HFFc6 (cell line): ENCODE measurements around the gene TBL1XR1. TPM values are rescaled to one million over a fixed set of nuclear protein-coding genes. Genes with fewer than 3 reads are reported as not detected.
"Not testable (repeated sequence)": the region's sequence is repeated elsewhere in the genome, so short reads cannot be mapped to it uniquely, and the experiment has no call there.

ENCODE experiments used
- DNase-seq: peaks from one replicate; pipeline ENCODE4 v3.0.0-alpha.2; 2018
- H3K27ac Mint-ChIP-seq: 2 replicates; pipeline ENCODE4 v1.8.0; 2020; ENCODE audit warnings: mild to moderate bottlenecking, mixed read lengths
- H3K27me3 Mint-ChIP-seq: 2 replicates; pipeline ENCODE4 v1.8.0; 2021; ENCODE audit warnings: mild to moderate bottlenecking, moderate library complexity, mixed read lengths; ENCODE audit not compliant: insufficient read depth
- H3K36me3 Mint-ChIP-seq: 2 replicates; pipeline ENCODE4 v1.8.0; 2021; ENCODE audit warnings: low read depth, mixed read lengths
- H3K4me1 Mint-ChIP-seq: 2 replicates; pipeline ENCODE4 v1.8.0; 2020; ENCODE audit warnings: low read depth, mixed read lengths
- H3K4me3 Mint-ChIP-seq: 2 replicates; pipeline ENCODE4 v1.8.0; 2020; ENCODE audit warnings: mild to moderate bottlenecking, moderate library complexity, mixed read lengths
- H3K9me3 Mint-ChIP-seq: 2 replicates; pipeline ENCODE4 v1.8.0; 2020; ENCODE audit warnings: mild to moderate bottlenecking, mixed read lengths
- CTCF ChIP-seq: fragments of 200-600 bp; sonication (generic); IDR thresholded peaks from 2 replicates; pipeline ENCODE4 v1.5.0; 2021; ENCODE audit warnings: antibody characterized with exemption, mild to moderate bottlenecking
- total RNA-seq, 6 experiments: library from RNA; stranded (reverse); fragmentation: NEBNext Ultra II Directional; extraction: Animal tissue kit (Norgen Biotek cat#: 25700); gene quantifications; 2 replicates in 1 of 6; 3 replicates in 5 of 6; pipeline ENCODE4 v1.2.3, GENCODE V29; 2021

TBL1XR1 gene
- total RNA-seq, 6 experiments from 2014 or later = 89.5 to 131 (median 114) TPM

DNA sequence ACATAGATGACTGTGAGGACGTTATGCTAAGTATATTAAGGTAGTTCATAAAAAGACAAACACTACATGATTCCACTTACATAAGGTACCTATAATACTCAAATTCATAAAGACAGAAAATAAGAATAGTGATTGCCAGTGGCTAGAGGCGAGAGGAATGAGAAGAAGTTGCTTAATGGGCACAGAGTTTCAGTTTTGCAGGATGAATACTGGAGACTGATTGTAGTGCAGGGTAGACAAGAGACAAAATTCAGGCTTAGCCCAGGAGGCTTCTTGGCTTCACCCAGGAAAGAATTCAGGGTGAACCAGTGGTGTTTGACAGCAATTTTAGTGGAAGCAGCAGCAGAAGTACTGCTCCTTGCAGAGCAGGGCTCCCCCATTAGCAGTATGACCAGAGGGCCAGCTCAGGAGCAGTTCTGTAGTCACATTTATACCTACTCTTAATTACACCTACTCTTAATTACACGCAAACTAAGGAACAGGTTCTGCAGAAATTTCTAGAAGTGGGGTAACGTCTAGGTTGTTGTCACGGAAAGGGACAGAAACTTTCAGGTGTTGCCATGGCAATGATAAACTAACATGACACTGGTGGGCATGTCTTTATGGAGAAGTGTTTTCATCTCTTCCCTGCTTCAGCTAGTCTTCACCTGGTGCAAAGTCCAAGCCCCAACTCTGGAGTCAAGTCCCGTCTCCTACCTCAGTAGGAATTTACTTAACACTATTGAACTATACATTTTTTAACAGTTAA is 55.2 kb downstream of the TBL1XR1 start:
- no peak for TF ChIP-seq CTCF
- Mint-ChIP-seq H3K4me3 (no peak overlapping the region), H3K27ac (no peak overlapping the region; the same call in 1 of the 2 replicates), H3K27me3 (no peaks in the 10 kb centered on the region), H3K36me3 (no peaks in the 10 kb centered on the region), H3K9me3 (no peaks in the 10 kb centered on the region), H3K4me1 (peaks cover 31% of the 10 kb centered on the region)
- DNase-seq = no peak

GRCh38 chr3:177141471-177141870 is 55.8 kb downstream of the TBL1XR1 start:
- no peak overlapping the region for H3K4me3 Mint-ChIP-seq
- H3K27ac Mint-ChIP-seq = no peak overlapping the region
- no peak for DNase-seq
- H3K4me1 Mint-ChIP-seq = peaks cover 25% of the 10 kb centered on the region
- H3K27me3 Mint-ChIP-seq = no peaks in the 10 kb centered on the region
- TF ChIP-seq CTCF = no peak
- H3K9me3 Mint-ChIP-seq = no peaks in the 10 kb centered on the region
- peaks cover 5% of the 10 kb centered on the region; the same call in 1 of the 2 replicates for H3K36me3 Mint-ChIP-seq

DNA sequence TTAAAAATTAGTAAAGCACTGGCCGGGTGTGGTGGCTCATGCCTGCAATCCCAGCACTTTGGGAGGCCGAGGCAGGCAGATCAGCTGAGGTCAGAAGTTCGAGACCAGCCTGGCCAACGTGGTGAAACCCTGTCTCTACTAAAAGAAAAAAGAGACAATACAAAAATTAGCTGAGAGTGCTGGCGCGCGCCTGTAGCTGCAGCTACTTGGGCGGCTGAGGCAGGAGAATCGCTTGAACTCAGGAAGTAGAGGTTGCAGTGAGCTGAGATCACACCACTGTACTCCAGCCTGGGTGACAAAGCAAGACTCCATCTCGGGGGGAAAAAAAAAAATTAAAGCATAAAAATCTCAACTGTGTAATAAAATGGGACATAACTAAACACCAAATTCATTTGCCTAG is 58.1 kb downstream of the TBL1XR1 start:
- H3K27ac Mint-ChIP-seq, H3K9me3 Mint-ChIP-seq, DNase-seq: not testable (repeated sequence)

DNA sequence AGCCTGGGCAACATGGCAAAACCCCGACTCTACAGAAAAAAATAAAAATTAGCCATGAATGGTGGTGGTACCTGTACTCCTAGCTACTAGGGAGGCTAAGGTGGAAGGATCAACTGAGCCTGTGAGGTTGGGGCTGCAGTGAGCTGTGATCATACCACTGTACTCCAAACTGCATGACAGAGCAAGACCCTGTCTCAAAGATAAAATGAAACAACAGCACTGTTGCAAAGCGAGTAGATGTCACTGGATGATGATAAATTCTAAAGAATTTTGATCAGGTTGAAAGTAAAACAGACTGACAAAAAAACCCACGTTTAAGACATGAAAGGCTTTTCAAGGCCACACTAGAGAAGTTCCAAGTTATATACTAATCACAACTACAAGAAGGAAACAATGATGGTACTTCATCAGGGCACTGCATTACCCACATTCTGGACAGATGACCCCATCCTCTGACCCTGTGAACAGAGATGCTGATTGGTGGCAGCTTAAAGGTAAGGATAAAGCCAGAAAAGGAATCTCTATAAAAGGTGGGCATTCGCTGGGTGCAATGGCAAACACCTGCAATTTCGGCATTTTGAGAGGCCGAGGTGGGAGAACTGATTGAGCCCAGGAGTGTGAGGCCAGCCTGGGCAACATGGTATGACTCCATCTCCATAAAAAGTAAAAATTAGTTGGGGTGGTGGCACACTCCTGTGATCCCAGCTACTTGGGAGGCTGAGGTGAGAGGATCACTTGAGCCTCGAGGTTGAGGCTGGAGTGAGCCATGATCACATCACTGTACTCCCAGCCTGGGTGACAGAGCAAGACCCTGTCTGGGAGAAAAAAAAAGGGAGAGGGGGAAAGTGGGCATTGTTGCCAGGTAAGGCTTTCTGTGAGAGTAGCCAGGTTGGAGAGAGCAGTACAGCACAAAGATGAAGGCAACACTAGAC is 59.2 kb downstream of the TBL1XR1 start:
- TF ChIP-seq CTCF = no peak
- Mint-ChIP-seq H3K36me3 (peaks cover 19% of the 10 kb centered on the region), H3K4me1 (peaks cover 18% of the 10 kb centered on the region), H3K9me3 (no peaks in the 10 kb centered on the region), H3K27ac (no peak overlapping the region), H3K4me3 (no peak overlapping the region), H3K27me3 (no peaks in the 10 kb centered on the region)
- no peak for DNase-seq

More for the DNA sequence above, 58.1 kb downstream of the TBL1XR1 start:
- Mint-ChIP-seq H3K36me3 (peaks cover 13% of the 10 kb centered on the region), H3K4me1 (peaks cover 17% of the 10 kb centered on the region)
- not testable (repeated sequence) for H3K4me3 Mint-ChIP-seq, H3K27me3 Mint-ChIP-seq

GRCh38 chr3:177136741-177137140 is 60.5 kb downstream of the TBL1XR1 start:
- H3K4me3 Mint-ChIP-seq = no peak overlapping the region
- H3K27ac Mint-ChIP-seq = no peak overlapping the region
- peaks cover 19% of the 10 kb centered on the region for H3K36me3 Mint-ChIP-seq

More at GRCh38 chr3:177136741-177137140, 60.5 kb downstream of the TBL1XR1 start:
- Mint-ChIP-seq H3K27me3 (no peaks in the 10 kb centered on the region), H3K4me1 (peaks cover 13% of the 10 kb centered on the region), H3K9me3 (no peaks in the 10 kb centered on the region)
- TF ChIP-seq CTCF = no peak
- DNase-seq = no peak
